ENCODE results near the gene DCC. TPM values are rescaled to one million over a fixed set of nuclear protein-coding genes. Genes with fewer than 3 reads are reported as not detected.

DCC gene
- total RNA-seq, 6 experiments from 2014 or later: not detected

DNA sequence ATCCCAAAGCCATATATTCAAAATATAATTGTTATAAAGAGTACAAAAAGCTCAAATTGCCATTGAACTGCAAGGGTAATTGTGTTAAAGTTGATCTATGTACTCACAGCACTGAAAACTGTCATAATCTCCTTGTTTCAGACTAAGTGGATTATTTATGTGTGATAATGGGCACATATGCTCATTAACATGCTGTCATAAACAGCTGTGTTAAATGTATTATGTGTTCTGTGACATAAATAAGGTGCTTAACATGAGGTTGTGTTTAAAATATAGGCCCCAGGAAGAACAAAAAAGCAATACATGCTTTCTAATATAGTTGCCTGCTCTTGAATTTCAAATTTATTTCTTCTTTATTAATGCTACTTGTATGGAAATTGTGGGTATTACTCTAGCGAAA, 409.5 kb downstream of the DCC start:
- Mint-ChIP-seq H3K36me3 (ENCODE audit: low read depth) (0 out of 2 replicates have a peak, but pooled peaks cover 4% of the 10 kb centered on the region), H3K27ac (no peak overlapping the region), H3K4me3 (no peak overlapping the region), H3K4me1 (ENCODE audit: low read depth) (no peaks in the 10 kb centered on the region), H3K27me3 (ENCODE audit: insufficient read depth) (no peaks in the 10 kb centered on the region), H3K9me3 (peaks cover 52% of the 10 kb centered on the region)
- TF ChIP-seq, protein P1, sequence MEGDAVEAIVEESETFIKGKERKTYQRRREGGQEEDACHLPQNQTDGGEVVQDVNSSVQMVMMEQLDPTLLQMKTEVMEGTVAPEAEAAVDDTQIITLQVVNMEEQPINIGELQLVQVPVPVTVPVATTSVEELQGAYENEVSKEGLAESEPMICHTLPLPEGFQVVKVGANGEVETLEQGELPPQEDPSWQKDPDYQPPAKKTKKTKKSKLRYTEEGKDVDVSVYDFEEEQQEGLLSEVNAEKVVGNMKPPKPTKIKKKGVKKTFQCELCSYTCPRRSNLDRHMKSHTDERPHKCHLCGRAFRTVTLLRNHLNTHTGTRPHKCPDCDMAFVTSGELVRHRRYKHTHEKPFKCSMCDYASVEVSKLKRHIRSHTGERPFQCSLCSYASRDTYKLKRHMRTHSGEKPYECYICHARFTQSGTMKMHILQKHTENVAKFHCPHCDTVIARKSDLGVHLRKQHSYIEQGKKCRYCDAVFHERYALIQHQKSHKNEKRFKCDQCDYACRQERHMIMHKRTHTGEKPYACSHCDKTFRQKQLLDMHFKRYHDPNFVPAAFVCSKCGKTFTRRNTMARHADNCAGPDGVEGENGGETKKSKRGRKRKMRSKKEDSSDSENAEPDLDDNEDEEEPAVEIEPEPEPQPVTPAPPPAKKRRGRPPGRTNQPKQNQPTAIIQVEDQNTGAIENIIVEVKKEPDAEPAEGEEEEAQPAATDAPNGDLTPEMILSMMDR (IDR thresholded peaks at IDR 0.05): no peak
- no peak for DNase-seq

DNA sequence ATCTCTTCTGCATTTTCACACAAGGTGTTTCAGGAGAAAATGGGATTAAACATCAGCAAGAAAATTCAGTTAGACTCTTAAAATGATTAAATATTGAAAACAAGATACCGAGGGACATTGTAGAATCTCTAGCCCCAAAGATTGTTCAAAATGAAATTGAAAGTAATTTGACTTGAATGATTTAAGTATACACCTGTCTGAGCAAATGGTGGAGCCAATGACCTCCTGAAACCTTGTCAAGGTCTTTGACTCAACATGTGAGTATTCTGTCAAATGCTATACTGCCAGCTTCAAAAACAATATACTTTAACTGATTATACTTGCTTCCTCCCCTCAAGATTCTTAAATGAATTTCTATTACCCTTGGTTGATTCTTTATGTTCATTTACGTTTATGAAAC, 411.0 kb downstream of the DCC start:
- 0 out of 2 replicates have a peak, but pooled peaks cover 4% of the 10 kb centered on the region for H3K36me3 Mint-ChIP-seq (ENCODE audit: low read depth)
- no peak overlapping the region for H3K27ac Mint-ChIP-seq
- no peaks in the 10 kb centered on the region for H3K4me1 Mint-ChIP-seq (ENCODE audit: low read depth)
- H3K4me3 Mint-ChIP-seq: no peak overlapping the region
- TF ChIP-seq, protein P1 (IDR thresholded peaks at IDR 0.05): no peak
- DNase-seq: no peak
- H3K9me3 Mint-ChIP-seq: peaks cover 46% of the 10 kb centered on the region
- H3K27me3 Mint-ChIP-seq (ENCODE audit: insufficient read depth): no peaks in the 10 kb centered on the region

DNA sequence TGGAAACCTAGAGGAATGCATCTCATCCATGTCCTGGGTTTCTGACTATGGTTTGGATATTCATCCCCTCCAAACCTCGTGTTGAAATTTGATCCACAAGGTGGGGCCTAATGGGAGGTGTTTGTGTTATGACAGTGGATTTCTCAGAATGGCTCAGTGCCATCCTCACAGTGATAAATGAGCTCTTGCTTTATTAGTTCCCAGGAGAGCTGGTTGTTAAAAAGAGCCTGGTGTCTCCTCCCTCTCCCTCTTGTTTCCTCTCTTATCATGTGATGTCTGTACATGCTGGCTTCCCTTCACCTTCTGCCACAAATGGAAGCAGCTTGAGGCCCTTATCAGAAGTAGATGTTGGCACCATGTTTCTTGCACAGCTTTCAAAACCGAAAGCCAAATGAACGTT, 424.3 kb downstream of the DCC start:
- Mint-ChIP-seq H3K27ac (no peak overlapping the region), H3K4me3 (no peak overlapping the region), H3K27me3 (ENCODE audit: insufficient read depth) (no peaks in the 10 kb centered on the region), H3K36me3 (ENCODE audit: low read depth) (no peaks in the 10 kb centered on the region), H3K4me1 (ENCODE audit: low read depth) (no peaks in the 10 kb centered on the region), H3K9me3 (peaks cover 32% of the 10 kb centered on the region)
- TF ChIP-seq, protein P1 (IDR thresholded peaks at IDR 0.05): no peak
- DNase-seq: no peak

DNA sequence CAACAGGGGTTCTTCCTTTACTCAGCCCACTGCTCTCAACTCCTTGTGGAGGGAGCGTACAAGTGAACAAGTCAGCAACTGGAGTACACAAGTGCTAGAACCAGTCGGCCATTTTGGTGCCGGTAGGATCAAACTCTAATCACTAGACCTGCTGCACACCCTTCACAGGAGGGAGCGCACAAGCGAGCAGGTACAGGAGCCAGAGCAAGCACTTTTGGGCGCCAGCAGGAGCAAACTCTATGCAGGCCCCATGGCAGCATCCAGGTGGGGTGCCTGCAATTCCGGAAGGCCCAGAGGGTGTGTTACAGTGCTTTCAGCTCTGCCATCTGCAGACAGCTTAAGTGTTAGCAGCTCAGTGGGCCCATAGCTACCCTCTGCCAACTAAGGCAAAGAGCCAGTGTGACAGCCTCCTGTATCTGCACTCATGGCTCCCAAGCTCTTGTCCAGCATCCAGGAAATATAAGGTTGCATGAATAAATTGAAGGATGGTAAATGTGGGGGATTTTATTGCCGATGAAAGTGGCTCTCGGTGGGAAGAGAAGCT, 426.1 kb downstream of the DCC start:
- H3K27ac Mint-ChIP-seq: no peak overlapping the region
- peaks cover 39% of the 10 kb centered on the region for H3K9me3 Mint-ChIP-seq
- DNase-seq: no peak
- H3K27me3 Mint-ChIP-seq (ENCODE audit: insufficient read depth): no peaks in the 10 kb centered on the region
- TF ChIP-seq, protein P1 (IDR thresholded peaks at IDR 0.05): no peak
- no peak overlapping the region for H3K4me3 Mint-ChIP-seq
- no peaks in the 10 kb centered on the region for H3K4me1 Mint-ChIP-seq (ENCODE audit: low read depth)
- H3K36me3 Mint-ChIP-seq (ENCODE audit: low read depth): no peaks in the 10 kb centered on the region

DNA sequence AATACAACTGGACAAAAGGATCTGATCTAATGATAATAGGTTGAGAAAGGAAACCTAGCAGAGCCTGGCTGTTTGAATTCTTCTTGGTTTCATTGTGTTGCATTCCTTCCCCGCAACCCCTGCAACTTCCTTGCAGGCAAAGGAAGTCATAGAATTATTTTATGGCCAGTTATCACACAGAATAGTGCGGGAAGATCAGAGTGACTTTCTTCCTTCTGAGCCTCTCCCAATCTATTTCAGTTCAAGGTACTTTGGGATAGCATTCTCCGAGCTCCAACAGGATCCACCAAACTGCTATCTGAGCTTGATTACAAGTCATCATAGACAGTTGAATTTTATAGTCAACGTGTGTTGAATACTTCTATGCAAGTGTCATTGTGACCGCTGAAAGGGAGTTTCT, 441.1 kb downstream of the DCC start:
- Mint-ChIP-seq H3K36me3 (ENCODE audit: low read depth) (no peaks in the 10 kb centered on the region), H3K9me3 (peaks cover 65% of the 10 kb centered on the region), H3K4me1 (ENCODE audit: low read depth) (no peaks in the 10 kb centered on the region), H3K27me3 (ENCODE audit: insufficient read depth) (no peaks in the 10 kb centered on the region), H3K4me3 (no peak overlapping the region), H3K27ac (no peak overlapping the region)
- TF ChIP-seq, protein P1 (IDR thresholded peaks at IDR 0.05): no peak
- no peak for DNase-seq

DNA sequence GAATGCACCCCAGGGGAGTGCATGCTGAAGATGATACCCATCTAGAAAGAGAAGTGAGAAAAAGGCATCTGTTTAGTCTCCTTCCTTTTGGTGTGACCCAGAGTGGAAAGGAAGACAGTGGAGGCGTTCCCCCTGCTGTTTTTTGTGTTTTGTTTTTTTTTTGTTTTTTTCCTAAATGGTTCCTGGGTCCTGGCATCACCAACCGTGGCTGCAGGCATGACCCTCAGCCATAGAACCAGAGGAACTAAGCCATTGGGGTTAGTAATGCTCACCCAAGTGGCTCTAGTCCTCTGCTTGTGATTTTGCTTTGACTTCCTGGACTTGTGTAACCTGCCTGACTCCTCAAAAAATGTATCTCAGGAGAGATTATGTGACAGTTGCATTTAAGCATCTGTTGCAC, 451.3 kb downstream of the DCC start:
- TF ChIP-seq, protein P1 (IDR thresholded peaks at IDR 0.05): no peak
- no peak for DNase-seq
- no peak overlapping the region for H3K4me3 Mint-ChIP-seq
- H3K27me3 Mint-ChIP-seq (ENCODE audit: insufficient read depth): no peaks in the 10 kb centered on the region
- no peaks in the 10 kb centered on the region for H3K4me1 Mint-ChIP-seq (ENCODE audit: low read depth)
- peaks cover 66% of the 10 kb centered on the region for H3K9me3 Mint-ChIP-seq
- H3K36me3 Mint-ChIP-seq (ENCODE audit: low read depth): no peaks in the 10 kb centered on the region
- no peak overlapping the region for H3K27ac Mint-ChIP-seq

Data from HFFc6 (cell line).